ENCODE measurements around the gene TEX2. TPM values are rescaled to one million over a fixed set of nuclear protein-coding genes. Genes with fewer than 3 reads are reported as not detected.

The TEX2 gene
- total and polyA plus RNA-seq, 2 of the 13 experiments (the other 11 are each of a cell fraction or from before 2014, with no cell fraction given), result 21.4 to 37.7 TPM

- TF ChIP-seq, protein P1, sequence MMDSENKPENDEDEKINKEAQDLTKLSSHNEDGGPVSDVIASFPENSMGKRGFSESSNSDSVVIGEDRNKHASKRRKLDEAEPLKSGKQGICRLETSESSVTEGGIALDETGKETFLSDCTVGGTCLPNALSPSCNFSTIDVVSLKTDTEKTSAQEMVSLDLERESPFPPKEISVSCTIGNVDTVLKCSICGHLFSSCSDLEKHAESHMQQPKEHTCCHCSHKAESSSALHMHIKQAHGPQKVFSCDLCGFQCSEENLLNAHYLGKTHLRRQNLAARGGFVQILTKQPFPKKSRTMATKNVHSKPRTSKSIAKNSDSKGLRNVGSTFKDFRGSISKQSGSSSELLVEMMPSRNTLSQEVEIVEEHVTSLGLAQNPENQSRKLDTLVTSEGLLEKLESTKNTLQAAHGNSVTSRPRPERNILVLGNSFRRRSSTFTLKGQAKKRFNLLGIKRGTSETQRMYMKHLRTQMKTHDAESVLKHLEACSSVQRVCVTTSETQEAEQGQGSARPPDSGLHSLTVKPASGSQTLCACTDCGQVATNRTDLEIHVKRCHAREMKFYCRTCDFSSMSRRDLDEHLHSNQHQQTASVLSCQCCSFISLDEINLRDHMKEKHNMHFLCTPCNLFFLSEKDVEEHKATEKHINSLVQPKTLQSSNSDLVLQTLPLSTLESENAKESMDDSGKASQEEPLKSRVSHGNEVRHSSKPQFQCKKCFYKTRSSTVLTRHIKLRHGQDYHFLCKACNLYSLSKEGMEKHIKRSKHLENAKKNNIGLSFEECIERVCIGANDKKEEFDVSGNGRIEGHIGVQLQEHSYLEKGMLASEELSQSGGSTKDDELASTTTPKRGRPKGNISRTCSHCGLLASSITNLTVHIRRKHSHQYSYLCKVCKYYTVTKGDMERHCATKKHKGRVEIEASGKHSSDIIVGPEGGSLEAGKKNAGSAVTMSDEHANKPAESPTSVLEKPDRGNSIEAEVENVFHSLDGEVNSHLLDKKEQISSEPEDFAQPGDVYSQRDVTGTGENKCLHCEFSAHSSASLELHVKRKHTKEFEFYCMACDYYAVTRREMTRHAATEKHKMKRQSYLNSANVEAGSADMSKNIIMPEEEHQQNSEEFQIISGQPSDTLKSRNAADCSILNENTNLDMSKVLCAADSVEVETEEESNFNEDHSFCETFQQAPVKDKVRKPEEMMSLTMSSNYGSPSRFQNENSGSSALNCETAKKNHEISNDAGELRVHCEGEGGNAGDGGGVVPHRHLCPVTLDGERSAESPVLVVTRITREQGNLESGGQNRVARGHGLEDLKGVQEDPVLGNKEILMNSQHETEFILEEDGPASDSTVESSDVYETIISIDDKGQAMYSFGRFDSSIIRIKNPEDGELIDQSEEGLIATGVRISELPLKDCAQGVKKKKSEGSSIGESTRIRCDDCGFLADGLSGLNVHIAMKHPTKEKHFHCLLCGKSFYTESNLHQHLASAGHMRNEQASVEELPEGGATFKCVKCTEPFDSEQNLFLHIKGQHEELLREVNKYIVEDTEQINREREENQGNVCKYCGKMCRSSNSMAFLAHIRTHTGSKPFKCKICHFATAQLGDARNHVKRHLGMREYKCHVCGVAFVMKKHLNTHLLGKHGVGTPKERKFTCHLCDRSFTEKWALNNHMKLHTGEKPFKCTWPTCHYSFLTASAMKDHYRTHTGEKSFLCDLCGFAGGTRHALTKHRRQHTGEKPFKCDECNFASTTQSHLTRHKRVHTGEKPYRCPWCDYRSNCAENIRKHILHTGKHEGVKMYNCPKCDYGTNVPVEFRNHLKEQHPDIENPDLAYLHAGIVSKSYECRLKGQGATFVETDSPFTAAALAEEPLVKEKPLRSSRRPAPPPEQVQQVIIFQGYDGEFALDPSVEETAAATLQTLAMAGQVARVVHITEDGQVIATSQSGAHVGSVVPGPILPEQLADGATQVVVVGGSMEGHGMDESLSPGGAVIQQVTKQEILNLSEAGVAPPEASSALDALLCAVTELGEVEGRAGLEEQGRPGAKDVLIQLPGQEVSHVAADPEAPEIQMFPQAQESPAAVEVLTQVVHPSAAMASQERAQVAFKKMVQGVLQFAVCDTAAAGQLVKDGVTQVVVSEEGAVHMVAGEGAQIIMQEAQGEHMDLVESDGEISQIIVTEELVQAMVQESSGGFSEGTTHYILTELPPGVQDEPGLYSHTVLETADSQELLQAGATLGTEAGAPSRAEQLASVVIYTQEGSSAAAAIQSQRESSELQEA (CRISPR knock-in tag; IDR thresholded peaks at IDR 0.05; ENCODE audit: not compliant biosample characterization), result no peak
- peak; percentile 32; the same call in 1 of the 2 replicates for TF ChIP-seq ZNF318 (CRISPR knock-in tag; IDR thresholded peaks at IDR 0.05)
- peak; percentile 10; the same call in 1 of the 2 replicates for TF ChIP-seq STAT5B (CRISPR knock-in tag; IDR thresholded peaks at IDR 0.05)
- TF ChIP-seq MIXL1 (CRISPR knock-in tag; IDR thresholded peaks at IDR 0.05), result 0 out of 2 replicates have a peak, but pooled peaks have one; percentile 17
- peak; percentile 69; the same call in 1 of the 2 replicates for TF ChIP-seq ZSCAN21 (CRISPR knock-in tag; IDR thresholded peaks at IDR 0.05; ENCODE audit: borderline replicate concordance)
- TF ChIP-seq SMAD3 (CRISPR knock-in tag; IDR thresholded peaks at IDR 0.05), result 0 out of 2 replicates have a peak, but pooled peaks have one; percentile 10
- no peak; the same call in 1 of the 2 replicates for TF ChIP-seq DMAP1 (CRISPR knock-in tag; IDR thresholded peaks at IDR 0.05)
- no peak; the same call in 1 of the 2 replicates for TF ChIP-seq ZNF737 (CRISPR knock-in tag; IDR thresholded peaks at IDR 0.05; ENCODE audit: borderline replicate concordance)
- TF ChIP-seq, protein P2, sequence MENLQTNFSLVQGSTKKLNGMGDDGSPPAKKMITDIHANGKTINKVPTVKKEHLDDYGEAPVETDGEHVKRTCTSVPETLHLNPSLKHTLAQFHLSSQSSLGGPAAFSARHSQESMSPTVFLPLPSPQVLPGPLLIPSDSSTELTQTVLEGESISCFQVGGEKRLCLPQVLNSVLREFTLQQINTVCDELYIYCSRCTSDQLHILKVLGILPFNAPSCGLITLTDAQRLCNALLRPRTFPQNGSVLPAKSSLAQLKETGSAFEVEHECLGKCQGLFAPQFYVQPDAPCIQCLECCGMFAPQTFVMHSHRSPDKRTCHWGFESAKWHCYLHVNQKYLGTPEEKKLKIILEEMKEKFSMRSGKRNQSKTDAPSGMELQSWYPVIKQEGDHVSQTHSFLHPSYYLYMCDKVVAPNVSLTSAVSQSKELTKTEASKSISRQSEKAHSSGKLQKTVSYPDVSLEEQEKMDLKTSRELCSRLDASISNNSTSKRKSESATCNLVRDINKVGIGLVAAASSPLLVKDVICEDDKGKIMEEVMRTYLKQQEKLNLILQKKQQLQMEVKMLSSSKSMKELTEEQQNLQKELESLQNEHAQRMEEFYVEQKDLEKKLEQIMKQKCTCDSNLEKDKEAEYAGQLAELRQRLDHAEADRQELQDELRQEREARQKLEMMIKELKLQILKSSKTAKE (CRISPR knock-in tag; IDR thresholded peaks at IDR 0.05; ENCODE audit: borderline replicate concordance), result 0 out of 2 replicates have a peak, but pooled peaks have one; percentile 58
These were observed 116.5 kb downstream of the TEX2 start (continued) for GRCh38 chr17:64146418-64147109.

Data from HepG2 (cell line).